Esophagus squamous epithelium (tissue), 5 donors: ENCODE data around the gene RAB37. TPM values are rescaled to one million over a fixed set of nuclear protein-coding genes. Genes with fewer than 3 reads are reported as not detected.

Source experiments
- DNase-seq: peaks from one replicate; lab custom pipeline; 2025; lab: John Stamatoyannopoulos, UW
- H3K27ac ChIP-seq, 4 donors: fragments of 200-600 bp; sonication (generic); one replicate each; pipeline ENCODE4 v1.5.1; 2016 to 2019; ENCODE audit warnings: mild to moderate bottlenecking in 1 of 4
- H3K27me3 ChIP-seq, 4 donors: fragments of 200-600 bp; sonication (generic); 1 replicate in 3 of 4; 2 replicates in 1 of 4; pipeline versions ENCODE4 v1.5.1 to v1.6.0; 2017 to 2021; ENCODE audit warnings: antibody characterized with exemption in 1 of 4
- H3K36me3 ChIP-seq, 3 donors: fragments of 200-600 bp; sonication (generic); one replicate each; pipeline ENCODE4 v1.5.1; 2016 to 2019
- H3K4me1 ChIP-seq, 3 donors: fragments of 200-600 bp; sonication (generic); one replicate each; pipeline ENCODE4 v1.5.1; 2017 to 2019
- H3K4me3 ChIP-seq, 4 donors: fragments of 200-600 bp; sonication (generic); 1 replicate in 3 of 4; 2 replicates in 1 of 4; pipeline ENCODE4 v1.5.1; 2016 to 2019; ENCODE audit warnings: mild to moderate bottlenecking in 2 of 4, moderate library complexity in 1 of 4
- H3K9me3 ChIP-seq, 3 donors: fragments of 200-600 bp; sonication (generic); one replicate each; pipeline ENCODE4 v1.5.1; 2016 to 2019
- POLR2A ChIP-seq, 4 donors: fragments of 450-650 bp; IDR thresholded peaks; one replicate each; pipeline ENCODE4 v1.6.1; 2017; ENCODE audit warnings: antibody characterized with exemption in 4 of 4, mild to moderate bottlenecking in 4 of 4, moderate library complexity in 3 of 4
- WGBS, 2 donors: methylation state at CpG; one replicate each; pipeline ENCODE4 v1.1.5; 2018; 5-methylcytosine and 5-hydroxymethylcytosine counted together
- intact Hi-C: fragments of 100-400 bp; cut with DNase I; formaldehyde crosslinking; loops from one replicate; pipeline ENCODE4 v1.15.0; 2022
- total RNA-seq, 4 donors: library from RNA; depleted of rRNA; stranded (reverse); fragments of >200 nt; gene quantifications; one replicate each; pipeline ENCODE4 v1.1.0, GENCODE V29; 2016
- TF ChIP-seq, protein P1 (sequence below), 6 experiments: fragments of 450-650 bp in 4 of 6; fragments of 200-600 bp in 2 of 6; sonication (generic) in 2 of 6; IDR thresholded peaks; one replicate each; pipeline ENCODE4 v1.5.1; 2016 to 2019; ENCODE audit warnings: antibody characterized with exemption in 6 of 6, mild to moderate bottlenecking in 4 of 6, moderate library complexity in 4 of 6
- donor health status: DM: yes; HTN: yes; CAD: no.

RAB37 gene
- total RNA-seq, 4 donors from 2014 or later, result 0.44 to 3.2 (median 1.6) TPM; not detected in 1

DNA sequence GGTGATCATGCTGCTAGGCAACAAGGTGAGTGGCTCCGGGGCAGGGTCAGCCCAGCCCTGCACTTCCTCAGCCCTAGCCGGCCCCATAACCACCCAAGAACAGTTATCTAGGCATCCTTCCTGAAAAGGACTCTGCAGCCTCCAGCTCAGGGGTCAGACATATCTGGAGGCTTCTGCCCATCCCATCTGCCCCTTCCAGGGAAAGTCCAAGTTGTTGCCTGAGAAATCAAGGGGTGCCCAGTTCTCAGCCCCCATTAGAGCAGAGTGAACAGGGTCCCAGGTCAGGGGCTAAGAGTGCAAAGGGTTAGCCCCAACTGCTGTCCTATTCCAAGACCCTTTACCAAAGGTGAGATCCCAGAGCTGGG lies 7.3 kb downstream of the RAB37 start:
- WGBS, 2 donors, result 40 to 51% methylated on average over 2 of the region's 2 CpGs
- H3K4me1 ChIP-seq, result peaks cover 13 to 72% (median 24%) of the 10 kb centered on the region in 3 donors
- DNase-seq, result no peak
- H3K27ac ChIP-seq, result no peak overlapping the region
- no peaks in the 10 kb centered on the region for H3K36me3 ChIP-seq
- peaks cover 0 to 41% (median 0%) of the 10 kb centered on the region in 4 donors for H3K27me3 ChIP-seq
- no peak overlapping the region for H3K4me3 ChIP-seq
- intact Hi-C loops, result loop anchor here (2.0 kb wide), 1 partner anchor 120 kb away; no protein-coding TSS in a partner anchor
- no peak for TF ChIP-seq POLR2A (IDR thresholded peaks at IDR 0.05)
- TF ChIP-seq, protein P1, sequence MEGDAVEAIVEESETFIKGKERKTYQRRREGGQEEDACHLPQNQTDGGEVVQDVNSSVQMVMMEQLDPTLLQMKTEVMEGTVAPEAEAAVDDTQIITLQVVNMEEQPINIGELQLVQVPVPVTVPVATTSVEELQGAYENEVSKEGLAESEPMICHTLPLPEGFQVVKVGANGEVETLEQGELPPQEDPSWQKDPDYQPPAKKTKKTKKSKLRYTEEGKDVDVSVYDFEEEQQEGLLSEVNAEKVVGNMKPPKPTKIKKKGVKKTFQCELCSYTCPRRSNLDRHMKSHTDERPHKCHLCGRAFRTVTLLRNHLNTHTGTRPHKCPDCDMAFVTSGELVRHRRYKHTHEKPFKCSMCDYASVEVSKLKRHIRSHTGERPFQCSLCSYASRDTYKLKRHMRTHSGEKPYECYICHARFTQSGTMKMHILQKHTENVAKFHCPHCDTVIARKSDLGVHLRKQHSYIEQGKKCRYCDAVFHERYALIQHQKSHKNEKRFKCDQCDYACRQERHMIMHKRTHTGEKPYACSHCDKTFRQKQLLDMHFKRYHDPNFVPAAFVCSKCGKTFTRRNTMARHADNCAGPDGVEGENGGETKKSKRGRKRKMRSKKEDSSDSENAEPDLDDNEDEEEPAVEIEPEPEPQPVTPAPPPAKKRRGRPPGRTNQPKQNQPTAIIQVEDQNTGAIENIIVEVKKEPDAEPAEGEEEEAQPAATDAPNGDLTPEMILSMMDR (IDR thresholded peaks at IDR 0.05), result no peak
- H3K9me3 ChIP-seq, result no peaks in the 10 kb centered on the region

DNA sequence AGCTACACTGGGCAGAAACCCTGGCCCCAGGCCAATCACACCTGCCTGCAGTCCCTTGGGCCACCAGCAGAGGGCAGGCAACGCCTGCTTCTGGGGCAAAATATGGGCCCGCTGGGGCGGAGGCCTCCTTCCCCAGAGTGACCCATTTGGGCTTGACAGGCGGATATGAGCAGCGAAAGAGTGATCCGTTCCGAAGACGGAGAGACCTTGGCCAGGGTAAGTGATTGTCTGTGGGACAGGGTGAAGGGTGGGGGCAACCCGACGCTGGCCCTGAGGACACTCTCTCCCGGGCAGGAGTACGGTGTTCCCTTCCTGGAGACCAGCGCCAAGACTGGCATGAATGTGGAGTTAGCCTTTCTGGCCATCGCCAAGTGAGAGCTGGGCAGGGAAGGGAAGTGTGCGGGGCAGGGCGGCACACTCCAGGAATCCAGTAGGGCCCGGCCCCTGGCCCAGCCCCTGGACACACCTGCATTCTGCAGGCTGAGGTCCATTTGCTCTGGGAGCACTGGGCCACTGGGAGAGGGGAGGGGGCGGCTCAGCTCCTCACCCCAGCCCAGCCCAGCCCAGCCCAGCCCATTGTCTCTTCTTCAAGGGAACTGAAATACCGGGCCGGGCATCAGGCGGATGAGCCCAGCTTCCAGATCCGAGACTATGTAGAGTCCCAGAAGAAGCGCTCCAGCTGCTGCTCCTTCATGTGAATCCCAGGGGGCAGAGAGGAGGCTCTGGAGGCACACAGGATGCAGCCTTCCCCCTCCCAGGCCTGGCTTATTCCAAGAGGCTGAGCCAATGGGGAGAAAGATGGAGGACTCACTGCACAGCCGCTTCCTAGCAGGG lies 7.9 kb downstream of the RAB37 start:
- TF ChIP-seq, protein P1 (IDR thresholded peaks at IDR 0.05), result peak; percentile 96 to 100 (median 100)
- no peak for TF ChIP-seq POLR2A (IDR thresholded peaks at IDR 0.05)
- peak overlapping the region in 3 of 4 donors; percentile 12 to 57 (median 29) for H3K4me3 ChIP-seq
- peak overlapping the region; percentile 58 to 79 (median 74) for H3K27ac ChIP-seq
- H3K27me3 ChIP-seq, result peaks cover 0 to 35% (median 0%) of the 10 kb centered on the region in 4 donors
- intact Hi-C loops, result loop anchor here (2.0 kb wide), 1 partner anchor 120 kb away; no protein-coding TSS in a partner anchor
- peak; percentile 49 for DNase-seq
- no peaks in the 10 kb centered on the region for H3K36me3 ChIP-seq
- H3K9me3 ChIP-seq, result no peaks in the 10 kb centered on the region
- peaks cover 13 to 78% (median 24%) of the 10 kb centered on the region in 3 donors for H3K4me1 ChIP-seq
- WGBS, 2 donors, result 13 to 25% methylated on average over 6 to 13 of the region's 24 CpGs

DNA sequence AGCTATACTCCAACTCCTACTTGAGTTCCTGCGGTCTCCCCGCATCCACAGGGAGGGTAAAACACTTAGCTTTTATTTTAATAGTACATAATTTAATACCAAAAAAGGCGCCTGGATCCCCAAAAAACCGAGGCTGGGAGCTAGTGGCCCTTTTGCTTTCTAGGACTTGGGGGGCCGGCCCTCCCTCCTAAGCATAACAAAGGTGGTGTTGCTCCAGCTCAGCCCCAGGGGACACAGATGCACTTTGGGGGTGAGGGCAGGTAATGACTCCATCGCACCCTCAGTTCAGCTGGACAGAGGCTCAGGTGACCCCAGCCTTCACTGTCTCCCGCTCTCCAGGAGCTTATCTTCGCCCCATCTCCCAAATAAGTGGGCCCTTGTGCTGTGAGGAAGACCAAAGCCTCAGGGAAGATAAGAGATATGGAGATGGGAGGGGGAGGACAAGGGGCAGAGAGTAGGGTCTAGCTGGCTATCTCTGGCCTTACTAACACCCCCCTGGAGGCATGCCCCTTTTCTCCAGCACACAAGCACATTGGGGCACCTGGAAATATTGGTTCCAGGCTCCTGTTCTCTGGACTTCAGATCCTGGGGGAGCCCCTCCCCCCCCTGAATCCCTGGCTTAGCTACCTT lies 8.6 kb downstream of the RAB37 start:
- no peak overlapping the region for H3K4me3 ChIP-seq
- no peaks in the 10 kb centered on the region for H3K36me3 ChIP-seq
- intact Hi-C loops, result loop anchor here (2.0 kb wide), 1 partner anchor 119 kb away; no protein-coding TSS in a partner anchor
- no peak for DNase-seq
- TF ChIP-seq POLR2A (IDR thresholded peaks at IDR 0.05), result no peak
- TF ChIP-seq, protein P1 (IDR thresholded peaks at IDR 0.05), result no peak
- H3K4me1 ChIP-seq, result peaks cover 13 to 85% (median 24%) of the 10 kb centered on the region in 3 donors
- 85 to 92% methylated on average over 6 to 8 of the region's 8 CpGs for WGBS, 2 donors
- peak overlapping the region in 2 of 4 donors; percentile 93 to 96 for H3K27ac ChIP-seq
- H3K9me3 ChIP-seq, result no peaks in the 10 kb centered on the region
- H3K27me3 ChIP-seq, result peaks cover 0 to 28% (median 0%) of the 10 kb centered on the region in 4 donors

DNA sequence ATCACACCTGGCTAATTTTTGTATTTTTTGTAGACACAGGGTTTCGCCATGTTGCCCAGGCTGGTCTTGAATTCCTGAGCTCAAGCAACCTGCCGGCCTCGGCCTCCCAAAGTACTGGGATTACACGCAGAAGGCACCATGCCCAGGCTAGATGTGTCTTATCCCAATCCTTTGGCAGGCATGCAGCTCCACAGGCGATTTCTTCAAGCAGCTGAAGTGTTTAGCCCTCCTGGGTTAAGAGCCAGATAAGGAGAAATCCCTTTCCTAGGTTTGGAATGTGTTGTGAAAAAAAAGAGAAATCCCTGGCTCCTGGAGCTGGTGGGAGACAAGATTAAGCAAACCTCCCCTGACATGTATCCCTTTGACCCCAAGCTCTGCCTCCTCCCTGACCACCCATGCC lies 9.3 kb downstream of the RAB37 start:
- intact Hi-C loops, result no loop called here
- no peak for DNase-seq
- Histone ChIP-seq H3K27ac (peak overlapping the region in 2 of 4 donors; percentile 93 to 96), H3K4me3 (no peak overlapping the region), H3K27me3 (peaks cover 0 to 21% (median 0%) of the 10 kb centered on the region in 4 donors), H3K9me3 (no peaks in the 10 kb centered on the region), H3K36me3 (no peaks in the 10 kb centered on the region), H3K4me1 (peaks cover 15 to 91% (median 31%) of the 10 kb centered on the region in 3 donors)
- TF ChIP-seq, protein P1 (IDR thresholded peaks at IDR 0.05), result no peak
- TF ChIP-seq POLR2A (IDR thresholded peaks at IDR 0.05), result no peak
- WGBS, 2 donors, result 47 to 100% methylated on average over 1 to 5 of the region's 5 CpGs
